ENCODE data around the gene SYCE1.

SYCE1 gene

GRCh38 chr10:133511907-133512528 is 53.4 kb downstream of the SYCE1 start:
- no peak for DNase-seq

GRCh38 chr10:133511408-133511807 is 54.0 kb downstream of the SYCE1 start:
- DNase-seq, result no peak

- DNase-seq, result no peak
Observed at GRCh38 chr10:133509700-133510099, 55.7 kb downstream of the SYCE1 start.
